DOHH2 (cell line): ENCODE measurements around the gene PRDX3.
A peak's percentile ranks its signal among the peaks of the same experiment; 100 is the strongest.

Experiments
- H3F3A ChIP-seq: fragments of 200-600 bp; sonication (generic), shearing (Covaris generic); 2 replicates; pipeline ENCODE4 v1.6.0; 2016; ENCODE audit warnings: antibody characterized with exemption, mild to moderate bottlenecking; ENCODE audit not compliant: control insufficient read depth, insufficient read depth
- H3K27ac ChIP-seq: fragments of 200-600 bp; sonication (generic); 2 replicates; pipeline ENCODE4 v1.5.1; 2014; ENCODE audit warnings: low read depth, mild to moderate bottlenecking, low read length, moderate library complexity
- H3K27me3 ChIP-seq: fragments of 200-600 bp; sonication (generic); 2 replicates; pipeline ENCODE4 v1.6.1; 2014; ENCODE audit warnings: mild to moderate bottlenecking, low read length, mixed read lengths; ENCODE audit not compliant: control insufficient read depth
- H3K36me3 ChIP-seq: fragments of 200-600 bp; sonication (generic); 2 replicates; pipeline ENCODE4 v1.6.1; 2014; ENCODE audit warnings: mild to moderate bottlenecking, low read length, moderate library complexity, mixed read lengths; ENCODE audit not compliant: control insufficient read depth
- H3K4me1 ChIP-seq: fragments of 200-600 bp; sonication (generic); 2 replicates; pipeline ENCODE4 v1.6.1; 2014; ENCODE audit warnings: mild to moderate bottlenecking, low read length, mixed read lengths; ENCODE audit not compliant: control insufficient read depth
- H3K4me2 ChIP-seq: fragments of 200-600 bp; sonication (generic); 2 replicates; pipeline ENCODE4 v1.6.0; 2014; ENCODE audit warnings: mild to moderate bottlenecking, low read length, moderate library complexity
- H3K4me3 ChIP-seq: fragments of 200-600 bp; sonication (generic); 2 replicates; pipeline ENCODE4 v1.5.1; 2014; ENCODE audit warnings: mild to moderate bottlenecking, low read length, mixed read lengths
- H3K79me2 ChIP-seq: fragments of 200-600 bp; sonication (generic); 2 replicates; pipeline ENCODE4 v1.6.1; 2014; ENCODE audit warnings: mild to moderate bottlenecking, low read length, mixed read lengths; ENCODE audit not compliant: control insufficient read depth
- H3K9me2 ChIP-seq: fragments of 200-600 bp; sonication (generic); replicated peaks from 2 replicates; pipeline ENCODE4 v1.6.1; 2014; ENCODE audit warnings: mild to moderate bottlenecking, low read length, mixed read lengths; ENCODE audit not compliant: control insufficient read depth
- H3K9me3 ChIP-seq: fragments of 200-600 bp; sonication (generic); 2 replicates; pipeline ENCODE4 v1.6.1; 2014; ENCODE audit warnings: antibody characterized with exemption, low read length, mixed read lengths; ENCODE audit not compliant: control insufficient read depth, insufficient read depth
- H4K20me1 ChIP-seq: fragments of 200-600 bp; sonication (generic); 2 replicates; pipeline ENCODE4 v1.6.0; 2014; ENCODE audit warnings: low read depth, mild to moderate bottlenecking, antibody characterized with exemption, low read length, moderate library complexity; ENCODE audit not compliant: control insufficient read depth, insufficient read depth
- EZH2phosphoT487 ChIP-seq: fragments of 200-600 bp; sonication (generic); IDR thresholded peaks from 2 replicates; pipeline ENCODE4 v1.6.1; 2017; ENCODE audit warnings: borderline replicate concordance, mild to moderate bottlenecking, antibody characterized with exemption, low read length, moderate library complexity, mixed read lengths
- TF ChIP-seq, protein P1 (sequence below): fragments of 200-600 bp; sonication (generic); IDR thresholded peaks from one replicate; pipeline ENCODE4 v1.5.1; 2014; ENCODE audit warnings: antibody characterized with exemption, mild to moderate bottlenecking, low read depth, low read length; ENCODE audit not compliant: poor library complexity, severe bottlenecking

Gene PRDX3

DNA sequence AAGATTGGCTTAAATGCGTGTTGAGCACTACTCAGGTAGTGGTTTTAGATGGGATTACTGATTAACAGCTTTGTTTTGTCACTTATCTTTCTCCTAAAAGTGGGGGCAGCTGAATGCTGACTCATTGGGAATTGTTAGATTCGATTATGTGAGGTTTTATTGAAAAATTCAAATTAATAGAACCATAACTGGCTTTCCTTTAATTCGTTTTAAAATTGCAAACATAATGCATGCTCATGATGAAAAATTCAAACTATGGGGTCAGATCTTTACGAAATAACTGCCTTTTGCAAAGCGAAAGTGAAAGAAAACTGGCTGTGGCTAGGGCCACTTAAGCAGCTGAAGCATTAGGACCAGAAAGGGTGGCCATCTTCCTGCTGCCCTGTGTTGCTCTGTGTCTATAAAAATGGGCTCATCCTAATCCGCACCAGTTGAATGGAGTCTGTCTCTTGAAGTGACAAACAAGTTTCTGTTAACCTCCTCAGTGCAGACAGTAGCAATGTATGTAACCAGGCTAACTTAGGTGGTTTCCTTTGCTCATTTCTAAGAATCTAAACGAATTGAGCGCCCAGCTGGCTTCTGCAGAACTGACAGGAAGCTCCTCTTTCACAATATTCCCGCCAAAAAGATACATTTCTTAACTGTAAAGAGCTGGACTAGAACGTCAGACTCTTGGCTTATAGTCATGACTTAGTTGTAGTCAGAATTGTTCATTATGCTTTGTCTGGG, 46.9 kb downstream of the PRDX3 start:
- peak overlapping the region; percentile 52 for H3K4me2 ChIP-seq
- H3K36me3 ChIP-seq = peaks cover 37% of the 10 kb centered on the region
- H3K4me3 ChIP-seq = peak overlapping the region; percentile 40
- H3K79me2 ChIP-seq = no peaks in the 10 kb centered on the region
- H4K20me1 ChIP-seq = no peaks in the 10 kb centered on the region
- no peaks in the 10 kb centered on the region for H3K9me3 ChIP-seq
- H3K27ac ChIP-seq = peak overlapping the region; percentile 36
- H3K4me1 ChIP-seq = peaks cover 30% of the 10 kb centered on the region
- H3K9me2 ChIP-seq = no peaks in the 10 kb centered on the region
- TF ChIP-seq EZH2phosphoT487 = no peak
- TF ChIP-seq, protein P1, sequence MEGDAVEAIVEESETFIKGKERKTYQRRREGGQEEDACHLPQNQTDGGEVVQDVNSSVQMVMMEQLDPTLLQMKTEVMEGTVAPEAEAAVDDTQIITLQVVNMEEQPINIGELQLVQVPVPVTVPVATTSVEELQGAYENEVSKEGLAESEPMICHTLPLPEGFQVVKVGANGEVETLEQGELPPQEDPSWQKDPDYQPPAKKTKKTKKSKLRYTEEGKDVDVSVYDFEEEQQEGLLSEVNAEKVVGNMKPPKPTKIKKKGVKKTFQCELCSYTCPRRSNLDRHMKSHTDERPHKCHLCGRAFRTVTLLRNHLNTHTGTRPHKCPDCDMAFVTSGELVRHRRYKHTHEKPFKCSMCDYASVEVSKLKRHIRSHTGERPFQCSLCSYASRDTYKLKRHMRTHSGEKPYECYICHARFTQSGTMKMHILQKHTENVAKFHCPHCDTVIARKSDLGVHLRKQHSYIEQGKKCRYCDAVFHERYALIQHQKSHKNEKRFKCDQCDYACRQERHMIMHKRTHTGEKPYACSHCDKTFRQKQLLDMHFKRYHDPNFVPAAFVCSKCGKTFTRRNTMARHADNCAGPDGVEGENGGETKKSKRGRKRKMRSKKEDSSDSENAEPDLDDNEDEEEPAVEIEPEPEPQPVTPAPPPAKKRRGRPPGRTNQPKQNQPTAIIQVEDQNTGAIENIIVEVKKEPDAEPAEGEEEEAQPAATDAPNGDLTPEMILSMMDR = no peak
- H3K27me3 ChIP-seq = no peaks in the 10 kb centered on the region
- no peaks in the 10 kb centered on the region; the same call in 1 of the 2 replicates for H3F3A ChIP-seq

DNA sequence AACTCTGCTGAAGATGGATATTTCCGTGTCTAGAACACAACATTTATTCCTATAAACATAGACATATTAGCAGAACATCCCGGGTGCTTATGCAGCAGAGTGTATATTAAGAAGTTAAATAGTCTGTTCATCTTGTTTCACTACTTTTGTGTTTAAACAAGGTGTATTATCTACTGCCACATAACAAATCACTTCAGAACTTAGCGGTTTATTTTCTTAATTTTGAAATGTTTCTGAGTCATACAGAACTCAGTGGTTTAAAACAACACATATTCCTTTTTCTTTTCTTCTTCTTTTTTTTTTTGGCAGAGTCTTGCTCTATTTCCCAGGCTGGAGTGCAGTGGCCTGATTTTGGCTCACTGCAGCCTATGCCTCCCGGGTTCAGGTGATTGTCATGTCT, 48.9 kb downstream of the PRDX3 start:
- no peaks in the 10 kb centered on the region for H3K9me3 ChIP-seq
- no peak overlapping the region for H3K4me3 ChIP-seq
- TF ChIP-seq, protein P1 = no peak
- TF ChIP-seq EZH2phosphoT487 = no peak
- peaks cover 44% of the 10 kb centered on the region for H3K36me3 ChIP-seq
- H3K79me2 ChIP-seq = no peaks in the 10 kb centered on the region
- no peaks in the 10 kb centered on the region for H4K20me1 ChIP-seq
- no peaks in the 10 kb centered on the region for H3K9me2 ChIP-seq
- H3K4me2 ChIP-seq = no peak overlapping the region
- H3K4me1 ChIP-seq = peaks cover 24% of the 10 kb centered on the region
- no peaks in the 10 kb centered on the region for H3K27me3 ChIP-seq
- H3K27ac ChIP-seq = no peak overlapping the region
- no peaks in the 10 kb centered on the region for H3F3A ChIP-seq

DNA sequence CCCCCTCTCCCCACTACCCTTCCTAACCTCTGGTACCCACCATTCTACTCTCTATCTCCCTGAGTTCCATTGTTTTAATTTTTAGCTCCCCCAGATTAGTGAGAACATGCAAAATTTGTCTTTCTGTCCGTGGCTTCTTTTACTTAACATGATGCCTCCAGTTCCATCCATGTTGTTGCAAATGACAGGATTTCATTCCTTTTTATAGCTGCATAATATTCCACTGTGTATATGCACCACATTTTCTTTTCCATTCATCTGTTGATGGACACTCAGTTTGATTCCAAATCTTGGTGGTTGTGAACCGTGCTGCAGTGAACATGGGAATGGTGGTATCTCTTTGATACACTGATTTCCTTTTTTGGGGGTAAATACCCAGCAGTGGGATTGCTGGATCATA, 52.7 kb downstream of the PRDX3 start:
- H3K9me2 ChIP-seq = no peaks in the 10 kb centered on the region
- no peaks in the 10 kb centered on the region for H3K79me2 ChIP-seq
- no peak overlapping the region for H3K4me2 ChIP-seq
- H3K36me3 ChIP-seq = peaks cover 41% of the 10 kb centered on the region
- H3K27me3 ChIP-seq = no peaks in the 10 kb centered on the region
- no peaks in the 10 kb centered on the region for H4K20me1 ChIP-seq
- no peak for TF ChIP-seq EZH2phosphoT487
- TF ChIP-seq, protein P1 = no peak
- H3F3A ChIP-seq = no peaks in the 10 kb centered on the region
- no peak overlapping the region for H3K27ac ChIP-seq
- no peak overlapping the region for H3K4me3 ChIP-seq
- no peaks in the 10 kb centered on the region for H3K9me3 ChIP-seq
- H3K4me1 ChIP-seq = peaks cover 7% of the 10 kb centered on the region
